BJ (cell line): ENCODE results near the gene VEGFA. TPM values are rescaled to one million over a fixed set of nuclear protein-coding genes. Genes with fewer than 3 reads are reported as not detected.

Source experiments
- CTCF ChIA-PET: fragments of 350-600 bp; formaldehyde crosslinking; extraction: SDS; loops from one replicate; lab custom pipeline; 2021; ENCODE audit warnings: antibody characterized with exemption, inconsistent platforms; lab: Yijun Ruan, JAX
- POLR2A ChIA-PET: fragments of 300-600 bp; sonication (Branson Sonifier 250); formaldehyde crosslinking; extraction: SDS; loops from one replicate; lab custom pipeline; 2021; ENCODE audit warnings: antibody characterized with exemption; lab: Charles Lee
- DNase-seq: peaks from one replicate; pipeline ENCODE4 v3.0.0-alpha.2; 2011; ENCODE audit warnings: low read depth
- H3K27me3 ChIP-seq: 2 replicates; pipeline ENCODE4 v1.6.0; 2011; ENCODE audit warnings: low read length; ENCODE audit not compliant: control insufficient read depth, insufficient read depth
- H3K36me3 ChIP-seq: 2 replicates; pipeline ENCODE4 v1.5.1; 2011; ENCODE audit warnings: low read length; ENCODE audit not compliant: control insufficient read depth, insufficient read depth
- H3K4me3 ChIP-seq: 2 replicates; pipeline ENCODE4 v1.5.1; 2011; ENCODE audit warnings: low read depth, mild to moderate bottlenecking, control low read depth, low read length
- CTCF ChIP-seq: IDR thresholded peaks from 2 replicates; pipeline ENCODE4 v1.5.1; 2011; ENCODE audit warnings: low read depth, mild to moderate bottlenecking, control low read depth, inconsistent platforms, low read length, moderate library complexity; ENCODE audit not compliant: insufficient read depth
- polyA plus RNA-seq: library from polyadenylated mRNA; depleted of rRNA; stranded (reverse); fragments of >200 nt; gene quantifications from 2 replicates; pipeline ENCODE4 v1.2.3, GENCODE V29; 2011

The VEGFA gene
- polyA plus RNA-seq, 1 experiment = 357 TPM

GRCh38 chr6:43825187-43826115, 55.4 kb downstream of the VEGFA start:
- ChIA-PET CTCF (interaction anchor here (1.3 kb wide), 1 partner anchor 17 kb away, joined by 3 read pairs; no protein-coding TSS in a partner anchor), POLR2A (interaction anchor here (0.8 kb wide), 1 partner anchor 36 kb away, joined by 5 read pairs; no protein-coding TSS in a partner anchor)
- no peak for TF ChIP-seq CTCF
- no peaks in the 10 kb centered on the region for H3K36me3 ChIP-seq
- H3K4me3 ChIP-seq = no peak overlapping the region
- peaks cover 10% of the 10 kb centered on the region for H3K27me3 ChIP-seq
- no peak for DNase-seq

GRCh38 chr6:43826730-43827129, 56.7 kb downstream of the VEGFA start:
- H3K4me3 ChIP-seq = no peak overlapping the region
- ChIA-PET POLR2A (no interaction called here), CTCF (interaction anchor here (1.3 kb wide), 1 partner anchor 16 kb away, joined by 3 read pairs; no protein-coding TSS in a partner anchor)
- H3K36me3 ChIP-seq = no peaks in the 10 kb centered on the region
- no peak for TF ChIP-seq CTCF
- peaks cover 14% of the 10 kb centered on the region for H3K27me3 ChIP-seq
- no peak for DNase-seq

GRCh38 chr6:43827898-43828297, 57.9 kb downstream of the VEGFA start:
- no peaks in the 10 kb centered on the region for H3K36me3 ChIP-seq
- CTCF ChIA-PET = interaction anchor here (1.0 kb wide), 1 partner anchor 12 kb away, joined by 3 read pairs; no protein-coding TSS in a partner anchor
- no peak for TF ChIP-seq CTCF
- no peak for DNase-seq
- peaks cover 12% of the 10 kb centered on the region for H3K27me3 ChIP-seq
- H3K4me3 ChIP-seq = no peak overlapping the region
- POLR2A ChIA-PET = no interaction called here

GRCh38 chr6:43828711-43829110, 58.7 kb downstream of the VEGFA start:
- Histone ChIP-seq H3K4me3 (no peak overlapping the region), H3K36me3 (no peaks in the 10 kb centered on the region), H3K27me3 (peaks cover 11% of the 10 kb centered on the region)
- DNase-seq = no peak
- ChIA-PET CTCF (interaction anchor here (1.0 to 1.1 kb wide), 2 partner anchors 9 to 11 kb away, joined by 3 to 5 read pairs; no protein-coding TSS in a partner anchor), POLR2A (no interaction called here)
- no peak for TF ChIP-seq CTCF

- ChIA-PET CTCF (interaction anchor here (1.1 kb wide), 1 partner anchor 8 kb away, joined by 5 read pairs; no protein-coding TSS in a partner anchor), POLR2A (no interaction called here)
- DNase-seq = no peak
- Histone ChIP-seq H3K4me3 (no peak overlapping the region), H3K27me3 (peaks cover 9% of the 10 kb centered on the region), H3K36me3 (no peaks in the 10 kb centered on the region)
- TF ChIP-seq CTCF = no peak
These were observed 59.5 kb downstream of the VEGFA start for GRCh38 chr6:43829470-43829869.
